ENCODE results near the gene ISCU.

ISCU gene
- total RNA-seq = 148 to 183 reads per million in 2 donors

DNA sequence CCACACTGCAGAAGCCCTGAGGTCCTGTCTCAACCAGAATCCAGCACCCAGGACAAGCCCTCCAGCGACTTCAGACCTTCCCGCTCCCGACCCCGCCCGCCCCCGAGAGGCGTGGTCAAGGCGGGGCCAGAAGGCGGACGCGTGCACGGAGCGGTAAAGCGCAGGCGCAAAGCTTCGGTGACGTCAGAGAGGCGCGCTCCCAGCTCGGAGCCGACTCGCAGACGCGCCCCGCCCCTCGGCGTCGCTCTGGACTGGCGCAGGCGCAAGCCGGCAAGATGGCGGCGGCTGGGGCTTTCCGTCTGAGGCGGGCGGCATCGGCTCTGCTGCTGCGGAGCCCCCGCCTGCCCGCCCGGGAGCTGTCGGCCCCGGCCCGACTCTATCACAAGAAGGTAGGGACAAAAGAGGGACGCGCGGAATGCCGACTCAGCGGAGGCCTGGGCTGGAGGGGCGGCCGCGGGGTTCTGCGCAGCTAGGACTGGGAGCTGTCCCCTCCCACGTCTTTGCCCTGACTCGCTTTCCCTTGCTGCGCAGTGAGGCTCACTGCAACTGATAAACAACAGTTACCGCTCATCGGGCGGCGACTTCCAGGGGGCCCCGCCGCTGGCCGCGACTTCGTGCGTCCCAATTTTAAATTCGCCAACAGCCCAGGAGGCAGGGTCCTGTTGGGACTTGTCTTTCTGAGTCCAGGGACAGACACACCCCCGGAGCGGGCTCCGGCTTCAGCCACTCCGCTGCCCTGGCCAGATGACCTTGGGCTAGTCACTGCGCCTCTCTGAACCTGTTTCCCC is at the start of gene ISCU:
TSS of gene ISCU (plus strand) at position 249 of the 788 bp plus-strand sequence. CDS start at position 276, 27 bp downstream.
- DNase-seq = peak; percentile 96 to 99 (median 97)

DNA sequence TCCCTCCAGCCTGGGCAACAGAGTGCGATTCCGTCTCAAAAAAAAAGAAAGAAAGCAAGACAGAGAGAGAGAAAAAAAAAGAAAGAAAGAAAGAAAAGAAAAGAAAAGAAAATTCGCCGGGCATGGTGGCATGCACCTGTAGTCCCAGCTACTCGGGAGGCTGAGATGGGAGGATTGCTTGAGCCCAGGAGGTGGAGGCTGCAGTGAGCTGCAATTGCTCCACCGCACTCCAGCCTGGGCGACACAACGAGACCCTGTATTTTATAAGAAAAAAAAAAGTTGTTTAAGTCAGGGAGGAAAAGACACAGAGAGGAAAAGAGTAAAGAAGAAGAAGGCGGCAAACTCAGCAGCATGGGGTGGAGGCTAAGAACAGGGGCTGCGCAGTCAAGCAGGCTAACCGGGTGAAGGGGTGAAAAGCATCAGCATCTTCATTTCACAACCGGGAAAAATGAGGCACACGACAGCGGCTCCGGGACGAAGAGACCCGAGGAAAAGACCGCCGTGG is 47.9 kb upstream of the ISCU start:
- DNase-seq = no peak

DNA sequence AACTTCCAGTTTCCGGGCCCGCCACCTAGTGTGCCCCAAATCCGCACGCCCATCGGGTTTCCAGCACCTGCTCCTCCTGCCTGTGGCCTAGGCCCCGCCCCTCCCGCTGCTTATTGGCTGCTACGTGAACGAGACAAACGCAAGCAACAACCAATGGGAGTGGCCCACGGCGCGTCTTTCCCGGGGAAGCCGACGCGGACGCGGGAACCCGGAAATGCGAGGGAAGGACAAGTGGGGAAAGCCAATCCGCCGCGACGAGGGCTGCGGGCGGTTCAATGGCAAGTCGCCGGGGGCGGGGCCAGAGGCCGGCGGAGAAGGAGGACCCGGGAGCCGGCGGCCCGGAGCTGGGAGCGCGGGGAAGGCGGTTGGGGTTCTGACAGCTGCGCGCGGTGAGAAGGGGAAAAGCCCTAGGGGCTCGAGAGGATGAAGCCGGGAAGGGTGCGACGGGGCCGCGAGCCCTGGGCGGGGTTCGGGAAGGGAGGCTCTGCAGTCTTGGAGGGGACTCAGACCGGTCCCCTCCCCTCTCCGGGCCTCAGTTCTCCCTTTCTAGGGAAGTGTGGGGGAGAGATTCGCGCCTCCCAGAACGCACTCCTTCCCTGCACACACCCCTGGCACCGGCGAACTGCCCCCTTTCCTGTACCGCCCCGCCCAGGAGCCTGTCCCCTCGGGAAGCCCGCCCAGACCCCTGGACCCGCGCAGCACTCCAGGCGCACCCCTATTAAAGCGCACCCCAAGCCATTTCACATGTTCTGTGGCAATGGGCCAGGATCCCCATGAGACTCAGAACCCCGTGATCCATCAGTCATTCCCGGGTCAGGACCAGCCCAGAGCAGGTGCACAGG is 47.2 kb upstream of the ISCU start, which contains the start of gene FICD:
TSS of gene FICD (plus strand) at position 305 of the 842 bp plus-strand sequence. CDS start 1,696 bp downstream, outside the sequence.
- peak; percentile 98 to 100 (median 99) for DNase-seq

DNA sequence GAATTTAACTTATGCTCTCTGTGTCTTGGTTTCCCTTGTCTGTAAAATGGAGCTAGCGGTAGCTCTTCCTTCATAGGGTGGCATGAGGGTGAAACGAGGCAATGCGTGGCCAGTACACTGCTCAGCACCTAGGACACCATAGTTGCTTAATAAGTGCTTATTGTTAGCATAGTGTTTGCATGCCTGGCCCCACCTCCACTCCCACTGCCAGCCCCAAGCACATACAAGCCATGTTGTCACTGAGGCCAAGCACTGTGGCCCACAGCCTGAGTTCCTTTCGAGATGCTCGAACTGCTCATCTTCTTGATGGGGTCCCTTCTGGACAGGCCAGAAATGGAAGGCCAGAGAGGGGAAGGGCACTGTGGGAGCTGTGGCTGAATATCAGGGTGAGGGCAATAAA is 46.5 kb upstream of the ISCU start:
- DNase-seq = no peak

DNA sequence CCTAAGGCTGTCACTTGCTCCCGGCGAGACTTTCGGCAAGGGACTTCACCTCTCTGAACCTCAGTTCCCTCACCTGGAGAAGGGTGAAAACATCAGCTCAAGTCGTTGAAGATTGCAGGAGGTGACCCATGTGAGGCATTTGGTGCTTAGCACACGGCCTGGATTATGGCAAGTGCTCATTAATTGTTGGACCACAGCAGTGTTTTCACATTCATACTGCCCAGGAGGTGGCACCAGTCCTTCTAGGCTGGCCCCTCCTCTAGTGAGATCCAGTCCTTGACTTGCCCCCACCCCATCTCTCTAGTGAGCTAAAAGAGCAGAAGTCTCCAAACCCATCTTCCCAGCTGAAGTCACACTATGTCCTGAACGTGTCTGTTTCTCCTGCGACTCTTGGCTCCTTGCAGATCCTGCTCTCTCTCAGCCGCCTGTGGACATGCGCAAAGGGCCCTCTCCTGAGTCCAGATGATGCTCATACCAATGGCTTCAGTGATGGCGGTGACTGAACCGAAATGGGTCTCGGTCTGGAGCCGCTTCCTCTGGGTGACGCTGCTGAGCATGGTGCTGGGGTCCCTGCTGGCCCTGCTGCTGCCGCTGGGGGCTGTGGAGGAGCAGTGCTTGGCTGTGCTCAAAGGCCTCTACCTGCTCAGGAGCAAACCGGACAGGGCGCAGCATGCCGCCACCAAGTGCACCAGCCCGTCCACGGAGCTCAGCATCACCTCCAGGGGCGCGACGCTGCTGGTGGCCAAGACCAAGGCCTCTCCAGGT is 45.7 kb upstream of the ISCU start:
- no peak for DNase-seq

DNA sequence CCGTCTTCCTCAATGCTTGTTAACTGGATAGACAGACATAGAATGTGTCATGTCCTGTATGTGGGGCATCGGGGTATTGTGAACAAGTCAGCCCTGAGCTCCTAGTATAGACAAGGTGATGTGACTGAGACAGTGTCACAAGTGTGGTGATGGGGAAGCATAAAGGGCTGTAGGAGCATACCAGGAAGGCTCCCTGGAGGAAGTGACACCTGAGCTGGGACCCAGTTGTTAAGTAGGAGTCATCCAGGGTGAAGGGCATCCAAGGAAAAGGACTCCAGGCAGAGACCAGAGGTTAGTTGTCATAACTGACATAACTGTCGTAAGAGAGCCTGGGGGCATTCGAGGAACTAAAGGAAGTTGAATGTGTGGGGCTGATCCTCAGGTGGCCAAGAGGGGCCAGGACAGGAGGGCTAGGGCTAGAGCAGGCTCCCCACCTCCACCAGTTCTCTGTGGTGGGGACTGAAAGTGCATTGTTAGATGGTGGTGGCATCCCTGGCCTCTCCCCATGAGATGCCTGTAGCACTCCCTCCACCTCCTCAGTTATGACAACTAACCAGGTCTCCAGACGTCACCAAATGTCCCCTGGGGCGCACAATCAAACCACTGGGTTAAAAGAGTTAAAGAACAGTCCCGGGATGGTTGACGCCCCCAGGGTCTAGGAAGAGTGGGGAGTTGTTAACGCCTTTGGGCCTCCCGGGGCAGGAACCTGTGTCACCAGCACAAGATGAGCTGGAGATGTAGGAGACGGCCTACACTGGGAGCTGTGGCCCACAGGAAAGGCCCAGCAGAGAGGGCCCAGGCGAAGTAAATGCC is 44.9 kb upstream of the ISCU start:
- DNase-seq = no peak

DNA sequence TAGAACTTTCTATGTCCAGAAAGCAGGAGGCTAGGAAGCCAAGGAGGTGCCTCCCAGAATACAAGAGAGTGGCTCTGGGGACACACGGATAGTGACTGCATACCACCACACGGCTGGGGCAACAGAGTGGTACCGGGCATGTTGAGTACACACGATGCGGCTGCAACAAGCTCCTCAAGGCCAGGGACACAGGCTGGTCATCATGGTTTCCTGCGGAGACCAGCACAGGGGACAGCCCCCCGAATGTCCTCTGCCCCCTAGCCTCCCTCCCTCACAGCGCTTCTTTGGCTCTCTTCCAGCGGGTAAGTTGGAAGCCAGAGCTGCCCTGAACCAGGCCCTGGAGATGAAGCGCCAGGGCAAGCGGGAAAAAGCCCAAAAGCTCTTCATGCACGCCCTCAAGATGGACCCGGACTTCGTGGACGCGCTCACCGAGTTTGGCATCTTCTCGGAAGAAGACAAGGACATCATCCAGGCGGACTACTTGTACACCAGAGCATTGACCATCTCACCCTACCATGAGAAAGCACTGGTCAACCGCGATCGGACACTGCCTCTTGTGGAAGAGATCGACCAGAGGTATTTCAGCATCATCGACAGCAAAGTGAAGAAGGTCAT is 44.2 kb upstream of the ISCU start:
- no peak for DNase-seq

DNA sequence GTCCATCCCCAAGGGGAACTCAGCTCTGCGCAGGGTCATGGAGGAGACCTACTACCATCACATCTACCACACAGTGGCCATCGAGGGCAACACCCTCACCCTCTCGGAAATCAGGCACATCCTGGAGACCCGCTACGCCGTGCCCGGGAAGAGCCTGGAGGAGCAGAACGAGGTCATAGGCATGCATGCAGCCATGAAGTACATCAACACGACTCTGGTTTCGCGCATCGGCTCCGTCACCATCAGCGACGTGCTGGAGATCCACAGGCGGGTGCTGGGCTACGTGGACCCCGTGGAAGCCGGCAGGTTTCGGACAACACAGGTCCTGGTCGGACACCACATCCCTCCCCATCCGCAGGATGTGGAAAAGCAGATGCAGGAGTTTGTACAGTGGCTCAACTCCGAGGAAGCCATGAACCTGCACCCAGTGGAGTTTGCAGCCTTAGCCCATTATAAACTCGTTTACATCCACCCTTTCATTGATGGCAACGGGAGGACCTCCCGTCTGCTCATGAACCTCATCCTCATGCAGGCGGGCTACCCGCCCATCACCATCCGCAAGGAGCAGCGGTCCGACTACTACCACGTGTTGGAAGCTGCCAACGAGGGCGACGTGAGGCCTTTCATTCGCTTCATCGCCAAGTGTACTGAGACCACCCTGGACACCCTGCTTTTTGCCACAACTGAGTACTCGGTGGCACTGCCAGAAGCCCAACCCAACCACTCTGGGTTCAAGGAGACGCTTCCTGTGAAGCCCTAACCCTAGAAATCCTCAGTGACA is 43.5 kb upstream of the ISCU start:
- no peak for DNase-seq

DNA sequence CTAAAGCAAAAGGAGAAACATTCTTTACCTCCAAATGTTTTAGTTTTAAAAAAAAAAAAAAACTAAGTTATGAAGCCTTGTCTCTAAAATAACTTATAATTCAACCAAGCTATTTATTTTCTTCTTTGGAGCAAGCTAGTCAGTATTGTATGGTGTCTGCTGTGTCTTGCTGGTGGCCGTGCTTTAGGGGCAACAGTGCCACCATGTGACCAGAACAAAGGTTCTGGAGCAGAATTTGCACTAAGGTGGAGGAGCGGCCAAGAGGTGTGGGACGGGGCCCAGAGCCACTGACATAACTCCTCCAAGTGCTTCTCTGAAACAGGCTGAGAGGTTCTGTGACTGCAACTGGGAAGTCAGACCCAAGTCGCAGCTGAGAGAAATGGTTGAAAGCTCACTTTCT is 42.8 kb upstream of the ISCU start:
- DNase-seq = no peak

DNA sequence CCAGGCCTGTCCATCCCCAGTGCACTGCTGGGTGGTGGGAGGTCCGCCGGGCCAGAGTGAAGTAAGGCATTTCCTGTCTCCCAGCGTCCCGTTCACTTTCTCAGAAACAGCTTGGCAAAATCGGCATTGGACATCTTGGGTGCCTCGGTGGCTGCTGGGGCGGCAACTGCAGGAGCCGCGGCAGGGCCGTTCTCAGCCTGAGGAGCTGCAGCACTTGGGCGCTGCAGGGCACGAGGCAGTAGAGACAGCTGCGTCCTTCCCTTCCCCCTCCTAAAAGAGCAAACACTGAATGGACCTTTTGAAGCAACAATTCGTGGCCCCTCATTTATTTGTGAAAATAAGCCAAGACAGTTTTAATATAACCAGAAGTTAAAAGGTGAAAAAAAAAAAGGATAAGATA is 39.0 kb upstream of the ISCU start:
- DNase-seq = no peak

DNA sequence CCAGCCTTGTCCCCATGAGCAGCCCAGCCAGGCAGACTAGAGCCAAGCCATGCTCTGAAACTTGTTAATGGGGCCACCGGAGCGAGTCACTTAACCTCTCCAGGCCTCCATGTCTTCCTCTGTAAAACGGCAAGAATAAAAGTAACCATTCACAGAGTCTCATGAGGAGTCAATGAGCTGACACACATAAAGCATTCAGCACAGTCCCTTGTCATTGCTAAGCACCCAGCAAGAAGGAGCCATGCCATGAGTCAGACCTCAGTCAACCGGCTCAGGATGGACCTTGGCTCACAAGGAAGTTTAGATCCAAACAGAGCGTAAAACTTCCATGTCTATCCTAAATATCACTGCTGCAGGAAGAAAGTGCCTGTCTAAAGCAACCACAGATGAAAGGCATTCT is 36.7 kb upstream of the ISCU start:
- DNase-seq = no peak

DNA sequence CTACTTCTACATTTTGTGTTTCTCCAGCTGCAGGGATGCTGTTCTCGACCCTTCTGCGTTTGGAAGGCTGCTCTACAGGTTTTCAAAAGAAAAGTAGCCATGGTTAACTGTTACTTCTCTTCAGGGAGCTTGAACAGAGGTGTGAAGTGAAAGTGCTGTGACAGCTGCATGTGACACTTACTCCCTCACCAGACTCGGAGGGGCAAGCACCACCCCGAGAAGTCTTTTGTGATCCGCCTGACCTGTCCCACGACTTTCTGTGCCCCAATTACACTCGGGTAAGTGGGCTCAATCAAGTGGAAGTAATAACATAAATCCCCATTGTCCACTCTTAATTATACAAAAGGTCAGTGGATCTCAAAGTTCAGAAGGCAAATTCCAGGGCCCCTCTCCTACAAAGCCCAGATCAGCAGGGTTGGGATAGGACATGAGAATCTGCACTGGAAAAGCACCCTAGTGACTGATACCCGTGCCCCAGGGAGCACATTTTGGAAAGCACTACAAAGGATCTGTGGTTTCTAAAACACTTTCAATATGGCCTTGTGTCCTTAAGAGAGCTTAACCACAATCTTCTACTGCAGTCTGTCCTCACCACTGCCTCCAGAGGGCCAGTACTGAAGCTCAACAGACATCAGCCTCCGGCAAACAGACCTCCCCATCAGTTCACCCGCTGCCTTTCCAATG is 35.8 kb upstream of the ISCU start:
- DNase-seq = peak in 1 of 5 experiments; percentile 31

DNA sequence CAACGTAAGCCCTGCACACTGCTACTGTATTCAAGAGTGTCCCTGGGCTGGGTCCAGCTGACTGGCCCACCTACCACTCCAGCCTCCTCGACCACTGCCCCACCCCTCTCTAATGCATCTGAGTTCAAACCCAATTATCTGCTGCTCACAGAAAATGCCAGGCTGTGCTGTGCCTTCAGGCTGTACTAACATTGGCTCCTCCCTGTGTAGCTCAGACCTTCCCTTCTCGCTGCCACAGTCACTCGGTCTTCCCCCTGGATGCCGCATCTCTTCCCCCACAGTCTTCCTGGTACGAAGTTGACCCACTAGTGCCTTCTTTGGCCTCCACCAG is 35.3 kb upstream of the ISCU start:
- no peak for DNase-seq

DNA sequence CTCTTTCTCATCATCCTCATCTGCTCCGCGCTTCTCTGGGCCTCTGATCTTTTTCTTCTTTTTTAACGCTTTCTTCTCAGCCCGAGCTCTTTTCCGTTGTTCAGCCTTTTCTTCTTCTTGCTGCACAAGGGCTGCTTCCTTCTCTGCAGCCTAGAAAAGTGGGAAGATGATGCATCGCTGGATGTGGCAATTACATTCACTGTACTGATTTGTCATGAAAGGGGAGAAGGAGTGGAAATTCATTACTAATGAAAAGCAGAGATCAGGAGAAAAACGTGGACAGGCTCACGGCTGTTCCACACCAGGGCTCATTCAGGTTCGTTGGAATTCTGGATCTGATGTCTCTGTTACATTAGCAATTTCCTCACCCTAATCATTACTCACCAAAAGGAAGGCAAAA is 32.2 kb upstream of the ISCU start:
- DNase-seq = no peak

DNA sequence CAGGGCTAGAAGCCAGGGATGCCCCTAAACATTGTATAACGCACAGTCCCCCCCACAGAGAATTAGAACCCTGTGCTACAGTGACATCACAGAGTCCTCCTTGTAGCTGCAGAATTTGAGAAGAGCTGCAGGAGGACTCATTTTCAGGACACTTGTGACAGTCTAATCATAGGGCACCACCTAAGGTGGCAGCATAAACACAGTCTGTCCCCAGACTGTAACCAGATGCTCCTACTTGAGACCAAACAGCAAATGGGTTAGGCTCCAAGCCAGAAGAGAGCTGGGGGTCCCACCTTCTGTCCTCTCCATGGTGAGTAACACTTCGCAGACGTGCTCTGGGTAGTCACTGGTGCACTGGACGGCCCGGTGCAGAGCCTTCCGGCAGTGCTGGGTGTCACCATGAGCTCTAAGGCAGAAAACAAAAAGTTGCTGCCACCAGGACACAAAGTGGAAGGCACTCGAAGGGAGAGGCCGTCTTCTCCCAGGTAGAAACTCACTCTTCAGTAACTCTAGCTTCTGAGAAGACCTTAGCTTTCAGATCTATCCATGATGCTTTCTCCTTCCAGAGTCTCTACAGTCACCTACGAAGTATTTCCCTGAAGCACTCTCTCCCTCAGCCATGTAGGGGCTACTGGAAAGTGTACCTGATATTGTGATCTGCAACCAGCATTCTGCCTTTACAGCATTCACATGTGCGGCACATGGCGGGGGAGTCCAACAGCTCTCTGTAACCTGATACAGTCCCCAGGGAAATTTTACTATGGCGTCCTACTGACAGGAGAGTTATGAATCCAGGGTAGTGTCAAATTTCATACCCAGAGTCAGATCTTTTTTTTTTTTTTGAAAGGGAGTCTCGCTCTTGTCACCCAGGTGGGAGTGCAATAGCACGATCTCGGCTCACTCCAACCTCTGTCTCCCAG is 30.2 kb upstream of the ISCU start:
- DNase-seq = no peak

DNA sequence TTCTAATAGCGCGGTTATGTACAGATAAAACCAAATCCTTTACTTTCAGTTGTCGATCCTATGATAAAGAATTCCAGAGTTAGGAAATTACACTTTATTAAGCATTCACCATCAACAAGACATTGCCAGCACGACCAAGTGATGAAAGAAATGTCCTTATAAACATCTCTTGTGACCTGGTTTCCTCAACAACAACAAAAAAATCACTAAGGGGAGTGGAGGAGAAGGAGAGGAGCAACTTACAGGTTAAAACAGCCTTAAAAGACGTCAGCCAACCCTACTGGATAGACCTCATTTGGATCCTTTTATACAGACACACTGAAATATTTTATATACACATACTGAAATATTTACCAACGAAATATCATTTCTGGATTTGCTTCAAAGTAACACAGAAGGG is 24.2 kb upstream of the ISCU start:
- DNase-seq = no peak

DNA sequence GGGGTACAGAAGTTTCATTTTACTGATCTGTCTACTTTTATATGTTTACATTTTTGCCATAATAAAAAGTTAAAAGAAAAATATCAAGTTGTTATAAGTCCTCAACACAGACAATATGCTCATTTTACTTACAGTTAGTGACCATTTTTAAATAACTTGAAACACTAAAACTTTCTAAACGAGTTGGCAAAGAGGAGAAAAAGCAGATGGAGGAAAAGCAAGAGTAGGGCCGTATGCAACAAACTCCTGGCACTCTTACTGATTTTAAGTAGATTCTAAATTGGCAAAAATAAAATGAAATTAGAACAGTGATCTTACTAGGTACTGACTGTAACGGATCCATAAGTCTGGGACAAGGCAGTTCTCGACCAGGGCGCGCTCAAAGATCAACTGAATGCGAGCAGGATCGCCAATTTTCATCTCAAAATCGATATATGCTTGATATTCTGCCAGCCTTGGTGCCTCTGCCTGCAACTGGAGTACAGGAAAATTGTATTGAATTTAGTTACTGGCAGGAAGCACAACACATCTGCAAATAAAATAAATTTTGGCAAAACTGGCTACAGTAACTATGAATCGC is 23.7 kb upstream of the ISCU start:
- DNase-seq = no peak

DNA sequence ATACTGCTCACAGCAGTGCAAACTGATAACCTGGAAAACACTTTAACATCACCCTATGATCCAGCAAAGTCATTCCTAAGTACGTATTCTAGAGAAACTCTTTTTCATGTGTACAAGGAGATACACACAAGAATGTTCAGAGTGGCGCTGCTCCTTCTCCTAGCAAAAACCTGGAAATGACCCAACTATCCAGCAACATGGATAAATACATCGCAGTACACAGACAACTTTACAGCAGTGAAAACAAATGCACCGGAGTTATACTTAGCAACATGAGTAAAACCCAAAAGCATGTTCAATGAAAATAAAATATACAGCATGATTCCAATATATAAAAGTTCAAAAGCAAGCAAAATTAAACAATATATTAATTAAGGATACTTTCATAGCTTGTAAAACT is 20.1 kb upstream of the ISCU start:
- DNase-seq = no peak

DNA sequence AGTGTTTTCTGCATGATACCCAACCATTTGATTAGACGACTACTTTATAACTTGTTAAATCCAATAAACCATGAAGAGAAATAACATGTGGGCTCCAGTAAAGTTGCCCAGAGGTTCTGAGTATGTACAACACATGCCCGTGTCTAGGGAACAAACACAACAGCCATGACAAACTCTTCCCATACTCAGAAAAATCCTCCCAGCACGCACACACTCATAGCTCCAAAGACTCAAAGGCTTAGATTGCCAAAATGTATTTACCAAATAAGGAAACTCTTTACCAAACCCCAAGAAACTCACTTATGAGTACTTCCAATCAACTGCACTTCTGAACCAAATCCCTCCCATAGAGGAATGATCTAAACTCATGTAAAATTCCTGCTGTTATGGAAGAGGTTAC is 18.7 kb upstream of the ISCU start:
- no peak for DNase-seq
